HG03039 (cell line): Measurements from ENCODE around the gene APLN.

Experiments used
- ATAC-seq: cut with Tn5 transposase; IDR thresholded peaks from one replicate; pipeline ENCODE4 v1.9.1; 2021; ENCODE audit warnings: mild to moderate bottlenecking, moderate library complexity; ENCODE audit not compliant: unreplicated experiment

The APLN gene

GRCh38 chrX:129654652-129655546, at the start of gene APLN:
Gene APLN (minus strand): TSS chrX:129654956. CDS start chrX:129654630, 326 bp downstream.
- no peak for ATAC-seq

GRCh38 chrX:129704491-129704890, 49.7 kb upstream of the APLN start:
- no peak for ATAC-seq

- ATAC-seq, result no peak
These were observed 46.9 kb upstream of the APLN start for GRCh38 chrX:129701624-129702069.

GRCh38 chrX:129700536-129700935, 45.8 kb upstream of the APLN start:
- no peak for ATAC-seq

- no peak for ATAC-seq
These were observed 43.4 kb upstream of the APLN start for GRCh38 chrX:129698150-129698549.

- ATAC-seq, result no peak
These were observed 42.6 kb upstream of the APLN start for GRCh38 chrX:129697204-129697829.

GRCh38 chrX:129696463-129697155, 41.9 kb upstream of the APLN start:
- ATAC-seq, result no peak

- no peak for ATAC-seq
These were observed 41.2 kb upstream of the APLN start for GRCh38 chrX:129695937-129696336.

- ATAC-seq, result no peak
These were observed 40.8 kb upstream of the APLN start for GRCh38 chrX:129695535-129695934.

- no peak for ATAC-seq
These were observed 40.0 kb upstream of the APLN start for GRCh38 chrX:129694805-129695204.

- ATAC-seq, result no peak
These were observed 38.6 kb upstream of the APLN start for GRCh38 chrX:129693354-129693753.

GRCh38 chrX:129690435-129690834, 35.7 kb upstream of the APLN start:
- ATAC-seq, result no peak

- no peak for ATAC-seq
These were observed 35.0 kb upstream of the APLN start for GRCh38 chrX:129689796-129690195.

GRCh38 chrX:129688097-129688496, 33.3 kb upstream of the APLN start:
- ATAC-seq, result no peak

GRCh38 chrX:129686422-129686948, 31.7 kb upstream of the APLN start:
- no peak for ATAC-seq

GRCh38 chrX:129682979-129683378, 28.2 kb upstream of the APLN start:
- no peak for ATAC-seq

GRCh38 chrX:129679901-129680300, 25.1 kb upstream of the APLN start:
- ATAC-seq, result no peak

GRCh38 chrX:129678614-129679195, 23.9 kb upstream of the APLN start:
- no peak for ATAC-seq

GRCh38 chrX:129667412-129667811, 12.7 kb upstream of the APLN start:
- ATAC-seq, result no peak

- ATAC-seq, result no peak
These were observed 11.3 kb upstream of the APLN start for GRCh38 chrX:129665916-129666644.
